Stimulated activated naive B cell treated with anti-CD40 and anti-IgM and Interleukin-4, amounts not matched to agents 10 μg/mL and 1 μg/mL and 100 μg/mL, for 72 hours (primary cell): ENCODE results near the gene CSAG3.
"Not testable (repeated sequence)": the region's sequence is repeated elsewhere in the genome, so short reads cannot be mapped to it uniquely, and the experiment has no call there.

ENCODE experiments used
- ATAC-seq, 2 donors: fragments of 150-1000 bp; cut with Tn5 transposase; replicated peaks; 2 replicates each; pipeline ENCODE4 v1.10.0; 2021; ENCODE audit warnings: moderate library complexity in 1 of 2
- DNase-seq: peaks from one replicate; pipeline ENCODE4 v3.0.0; 2021
- H3K27ac Mint-ChIP-seq: one replicate; pipeline ENCODE4 v1.8.0; 2022; ENCODE audit warnings: mild to moderate bottlenecking, mixed read lengths
- H3K27me3 Mint-ChIP-seq, 2 donors: one replicate each; pipeline ENCODE4 v1.8.0; 2022; ENCODE audit warnings: mixed read lengths in 2 of 2
- H3K36me3 Mint-ChIP-seq, 2 donors: one replicate each; pipeline ENCODE4 v1.8.0; 2022; ENCODE audit warnings: mixed read lengths in 2 of 2, mild to moderate bottlenecking in 1 of 2
- H3K4me1 Mint-ChIP-seq, 2 donors: one replicate each; pipeline ENCODE4 v1.8.0; 2022; ENCODE audit warnings: mixed read lengths in 2 of 2, mild to moderate bottlenecking in 1 of 2
- H3K4me3 Mint-ChIP-seq, 2 donors: one replicate each; pipeline ENCODE4 v1.8.0; 2022; ENCODE audit warnings: mild to moderate bottlenecking in 2 of 2, mixed read lengths in 2 of 2, moderate library complexity in 1 of 2
- H3K9me3 Mint-ChIP-seq, 2 donors: one replicate each; pipeline ENCODE4 v1.8.0; 2022; ENCODE audit warnings: mixed read lengths in 2 of 2, mild to moderate bottlenecking in 1 of 2

Gene CSAG3

GRCh38 chrX:152761582-152761981, 2.6 kb downstream of the CSAG3 start:
- not testable (repeated sequence) for H3K27me3 Mint-ChIP-seq, H3K4me1 Mint-ChIP-seq, H3K36me3 Mint-ChIP-seq, DNase-seq, H3K9me3 Mint-ChIP-seq, H3K4me3 Mint-ChIP-seq, ATAC-seq, H3K27ac Mint-ChIP-seq

- H3K36me3 Mint-ChIP-seq, DNase-seq, H3K27ac Mint-ChIP-seq, H3K9me3 Mint-ChIP-seq, H3K4me3 Mint-ChIP-seq, ATAC-seq, H3K4me1 Mint-ChIP-seq, H3K27me3 Mint-ChIP-seq: not testable (repeated sequence)
Observed at GRCh38 chrX:152766562-152766961, 7.5 kb downstream of the CSAG3 start.

GRCh38 chrX:152769549-152770289, 10.7 kb downstream of the CSAG3 start, which contains the start of gene MAGEA6:
MAGEA6 (minus strand) TSS chrX:152769689; CDS start chrX:152767650, 2,039 bp downstream.
- H3K27ac Mint-ChIP-seq, H3K36me3 Mint-ChIP-seq, DNase-seq, H3K4me1 Mint-ChIP-seq, H3K4me3 Mint-ChIP-seq, H3K9me3 Mint-ChIP-seq, H3K27me3 Mint-ChIP-seq, ATAC-seq: not testable (repeated sequence)

- H3K4me3 Mint-ChIP-seq, H3K36me3 Mint-ChIP-seq, H3K27me3 Mint-ChIP-seq, H3K27ac Mint-ChIP-seq, H3K9me3 Mint-ChIP-seq, DNase-seq, H3K4me1 Mint-ChIP-seq: not testable (repeated sequence)
- ATAC-seq, result peak; percentile 67 to 80
Observed at GRCh38 chrX:152787062-152787461, 28.0 kb downstream of the CSAG3 start.

GRCh38 chrX:152798945-152799344, 39.9 kb downstream of the CSAG3 start:
- DNase-seq (no peak), ATAC-seq (no peak)
- no peaks in the 10 kb centered on the region for H3K36me3 Mint-ChIP-seq
- H3K27me3 Mint-ChIP-seq, result peaks cover 5 to 12% of the 10 kb centered on the region in 2 donors
- H3K27ac Mint-ChIP-seq, result no peak overlapping the region
- H3K9me3 Mint-ChIP-seq, result no peaks in the 10 kb centered on the region
- H3K4me3 Mint-ChIP-seq, result no peak overlapping the region
- no peaks in the 10 kb centered on the region for H3K4me1 Mint-ChIP-seq

GRCh38 chrX:152806035-152806434, 47.0 kb downstream of the CSAG3 start:
- no peaks in the 10 kb centered on the region for H3K36me3 Mint-ChIP-seq
- H3K27ac Mint-ChIP-seq, result no peak overlapping the region
- ATAC-seq (no peak), DNase-seq (no peak)
- no peaks in the 10 kb centered on the region for H3K4me1 Mint-ChIP-seq
- no peaks in the 10 kb centered on the region for H3K9me3 Mint-ChIP-seq
- H3K27me3 Mint-ChIP-seq, result peaks cover 36 to 38% of the 10 kb centered on the region in 2 donors
- H3K4me3 Mint-ChIP-seq, result no peak overlapping the region
